Measurements from ENCODE around the gene WDR20. TPM values are rescaled to one million over a fixed set of nuclear protein-coding genes. Genes with fewer than 3 reads are reported as not detected.
"Not testable (repeated sequence)": the region's sequence is repeated elsewhere in the genome, so short reads cannot be mapped to it uniquely, and the experiment has no call there.

The WDR20 gene
- total and polyA plus RNA-seq, 2 of the 4 experiments (the other 2 are of a cell fraction) = 20.3 to 27.4 TPM

- H2BK15ac ChIP-seq (ENCODE audit: low read depth, low read length); H4K8ac ChIP-seq (ENCODE audit: low read depth in 2 of 2, low read length in 2 of 2); H3K4me3 ChIP-seq (ENCODE audit: insufficient read depth, low read depth, low read length); H3K56ac ChIP-seq (ENCODE audit: extremely low read depth, insufficient read depth, low read length); H3K23ac ChIP-seq (ENCODE audit: low read depth, low read length); H3K9me3 ChIP-seq (ENCODE audit: control insufficient read depth, insufficient read depth, low read length); ATAC-seq (ENCODE audit: low read depth); H3K9me1 ChIP-seq (ENCODE audit: insufficient read depth, low read length); H3K14ac ChIP-seq (replicated peaks; ENCODE audit: low read depth, low read length); intact Hi-C loops (cut with micrococcal nuclease); H4K91ac ChIP-seq (ENCODE audit: insufficient read depth, low read depth, low read length); in situ Hi-C loops (cut with MboI; ENCODE audit: low sequenced_read_pairs); H4K5ac ChIP-seq (ENCODE audit: low read depth, low read length); H2AFZ ChIP-seq (replicated peaks; ENCODE audit: low read length, poor library complexity); H3K36me3 ChIP-seq (ENCODE audit: control insufficient read depth, insufficient read depth, low read length); H3K27me3 ChIP-seq (ENCODE audit: control insufficient read depth, insufficient read depth, low read length); BruUV-seq (replicated peaks); H2AK9ac ChIP-seq (replicated peaks; ENCODE audit: low read depth, low read length, poor library complexity); DNase-seq; H3K4me1 ChIP-seq (ENCODE audit: control insufficient read depth, insufficient read depth, low read length); dilution Hi-C loops (cut with HindIII; ENCODE audit: low sequenced_read_pairs, unreplicated experiment); H3K18ac ChIP-seq (ENCODE audit: low read depth, low read length); H2BK120ac ChIP-seq (ENCODE audit: low read depth, low read length); H3K4me2 ChIP-seq (ENCODE audit: low read depth, low read length); H2AK5ac ChIP-seq (ENCODE audit: low read depth, low read length); CTCF ChIA-PET; H2BK20ac ChIP-seq (ENCODE audit: low read depth, low read length); POLR2A ChIA-PET (ENCODE audit: unreplicated experiment); H2BK5ac ChIP-seq (ENCODE audit: low read depth, low read length, poor library complexity, severe bottlenecking); H3K27ac ChIP-seq (ENCODE audit: insufficient read depth, low read length); H3K4ac ChIP-seq (ENCODE audit: low read depth, low read length); H3K9ac ChIP-seq (ENCODE audit: low read depth, low read length): not testable (repeated sequence)
- Histone ChIP-seq H3K79me1 (ENCODE audit: low read depth in 1 of 2, low read length in 2 of 2) (peaks cover 2 to 35% of the 10 kb centered on the region in 2 experiments), H4K20me1 (ENCODE audit: insufficient read depth, low read length) (peaks cover 16% of the 10 kb centered on the region)
- WGBS, 2 experiments (ENCODE audit: extremely low coverage in 2 of 2, insufficient read length in 1 of 2) = no CpG with 5 or more reads among the region's 31 CpGs
Observed at GRCh38 chr14:102172721-102173120, 33.0 kb downstream of the WDR20 start.
